Activated naive CD8-positive, alpha-beta T cell treated with anti-CD3 and anti-CD28 coated beads, Interleukin-2, amount 50 U/mL, for 24 hours (primary cell): ENCODE measurements around the gene USP10.
A peak's percentile ranks its signal among the peaks of the same experiment; 100 is the strongest.
"Not testable (repeated sequence)": the region's sequence is repeated elsewhere in the genome, so short reads cannot be mapped to it uniquely, and the experiment has no call there.

Experiments
- ATAC-seq: fragments of 150-1000 bp; cut with Tn5 transposase; one replicate; pipeline ENCODE4 v1.10.0; 2021
- DNase-seq: peaks from one replicate; pipeline ENCODE4 v3.0.0; 2021
- H3K27ac Mint-ChIP-seq: one replicate; pipeline ENCODE4 v1.8.0; 2021; ENCODE audit warnings: mild to moderate bottlenecking, mixed read lengths
- H3K27me3 Mint-ChIP-seq: one replicate; pipeline ENCODE4 v1.8.0; 2021; ENCODE audit warnings: mixed read lengths
- H3K36me3 Mint-ChIP-seq: one replicate; pipeline ENCODE4 v1.8.0; 2021; ENCODE audit warnings: low read depth, mixed read lengths
- H3K4me1 Mint-ChIP-seq: one replicate; pipeline ENCODE4 v1.8.0; 2021; ENCODE audit warnings: mixed read lengths
- H3K4me3 Mint-ChIP-seq: one replicate; pipeline ENCODE4 v1.8.0; 2021; ENCODE audit warnings: mild to moderate bottlenecking, moderate library complexity, mixed read lengths
- H3K9me3 Mint-ChIP-seq: one replicate; pipeline ENCODE4 v1.8.0; 2021; ENCODE audit warnings: mixed read lengths

The USP10 gene

GRCh38 chr16:84737192-84738011, 37.6 kb downstream of the USP10 start:
- H3K27ac Mint-ChIP-seq, result no peak overlapping the region
- H3K27me3 Mint-ChIP-seq, result no peaks in the 10 kb centered on the region
- no peak for ATAC-seq
- DNase-seq, result no peak
- no peaks in the 10 kb centered on the region for H3K9me3 Mint-ChIP-seq
- peaks cover 33% of the 10 kb centered on the region for H3K36me3 Mint-ChIP-seq
- H3K4me1 Mint-ChIP-seq, result peaks cover 61% of the 10 kb centered on the region
- no peak overlapping the region for H3K4me3 Mint-ChIP-seq

DNA sequence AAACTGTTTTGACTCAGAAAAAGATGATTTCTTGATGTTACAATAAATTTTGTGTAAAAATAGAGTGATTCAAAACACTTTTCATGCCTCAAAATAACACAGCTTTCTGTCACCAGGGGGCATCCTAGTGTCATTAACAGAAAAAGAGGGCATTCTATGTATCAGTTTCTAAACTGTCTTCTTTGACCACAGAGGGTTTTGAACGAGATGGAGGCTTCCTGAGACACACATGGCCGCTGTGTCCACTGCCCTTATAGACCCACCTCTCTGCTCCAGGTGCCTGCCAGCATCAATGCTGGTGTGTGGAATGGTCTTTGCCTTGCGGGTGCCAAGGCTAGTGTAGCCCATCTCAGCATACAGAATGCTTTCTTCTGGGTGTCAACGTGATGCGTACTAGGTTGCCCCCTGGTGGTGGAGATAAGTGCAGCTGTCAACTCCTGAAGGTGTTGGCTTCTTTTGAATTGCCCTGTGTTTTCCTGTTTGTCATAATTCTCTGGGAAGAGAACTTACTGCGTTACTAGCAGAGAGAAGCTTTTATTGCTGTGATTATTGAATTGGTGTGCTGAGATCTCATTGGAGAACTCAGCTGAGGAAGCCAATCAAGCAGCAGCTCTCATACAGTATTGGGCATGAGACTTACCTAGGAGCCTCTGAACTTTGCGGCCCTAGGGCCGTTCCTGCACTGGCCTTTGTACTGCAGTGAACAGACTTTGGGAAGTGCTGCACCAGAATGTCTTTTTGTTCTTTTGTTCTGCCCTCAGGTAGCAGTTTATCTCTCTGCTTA, 38.6 kb downstream of the USP10 start:
- Mint-ChIP-seq H3K27ac (peak overlapping the region; percentile 15), H3K36me3 (peaks cover 34% of the 10 kb centered on the region), H3K4me3 (no peak overlapping the region), H3K27me3 (no peaks in the 10 kb centered on the region), H3K9me3 (no peaks in the 10 kb centered on the region), H3K4me1 (peaks cover 60% of the 10 kb centered on the region)
- peak; percentile 76 for ATAC-seq
- DNase-seq, result peak; percentile 75

- DNase-seq (no peak), ATAC-seq (no peak)
- H3K27ac Mint-ChIP-seq, result peak overlapping the region; percentile 56
- H3K9me3 Mint-ChIP-seq, result no peaks in the 10 kb centered on the region
- H3K4me1 Mint-ChIP-seq, result peaks cover 59% of the 10 kb centered on the region
- no peak overlapping the region for H3K4me3 Mint-ChIP-seq
- peaks cover 33% of the 10 kb centered on the region for H3K36me3 Mint-ChIP-seq
- H3K27me3 Mint-ChIP-seq, result no peaks in the 10 kb centered on the region
These were observed 39.7 kb downstream of the USP10 start for GRCh38 chr16:84739349-84740124.

DNA sequence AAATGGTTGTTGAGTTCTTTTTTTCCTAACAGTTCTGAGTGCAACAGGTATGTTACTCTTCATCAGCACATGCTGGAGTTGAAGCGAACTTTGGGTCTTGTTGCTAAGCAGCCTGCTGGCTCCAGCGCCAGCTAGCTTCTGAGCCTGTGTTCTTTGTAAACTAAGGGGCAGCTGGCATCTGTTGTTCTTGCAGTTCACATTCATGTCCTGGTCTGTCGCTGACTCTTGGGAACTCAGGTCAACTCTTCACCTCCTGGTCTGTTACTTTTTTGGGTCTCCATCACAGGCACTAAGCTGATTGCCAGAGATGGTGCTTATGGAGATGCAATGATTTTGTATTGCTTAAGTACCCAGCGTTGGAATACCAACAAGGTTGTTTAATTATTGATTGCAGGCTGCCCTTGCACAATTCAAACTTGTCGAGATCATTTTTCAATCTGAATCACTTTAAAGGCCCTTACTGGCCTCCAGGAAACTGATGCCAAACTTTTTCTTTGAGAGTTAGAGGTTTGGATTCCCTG, 40.9 kb downstream of the USP10 start:
- Mint-ChIP-seq H3K36me3 (peaks cover 38% of the 10 kb centered on the region), H3K4me3 (no peak overlapping the region), H3K27ac (no peak overlapping the region), H3K27me3 (no peaks in the 10 kb centered on the region), H3K9me3 (no peaks in the 10 kb centered on the region), H3K4me1 (peaks cover 55% of the 10 kb centered on the region)
- ATAC-seq (no peak), DNase-seq (no peak)

DNA sequence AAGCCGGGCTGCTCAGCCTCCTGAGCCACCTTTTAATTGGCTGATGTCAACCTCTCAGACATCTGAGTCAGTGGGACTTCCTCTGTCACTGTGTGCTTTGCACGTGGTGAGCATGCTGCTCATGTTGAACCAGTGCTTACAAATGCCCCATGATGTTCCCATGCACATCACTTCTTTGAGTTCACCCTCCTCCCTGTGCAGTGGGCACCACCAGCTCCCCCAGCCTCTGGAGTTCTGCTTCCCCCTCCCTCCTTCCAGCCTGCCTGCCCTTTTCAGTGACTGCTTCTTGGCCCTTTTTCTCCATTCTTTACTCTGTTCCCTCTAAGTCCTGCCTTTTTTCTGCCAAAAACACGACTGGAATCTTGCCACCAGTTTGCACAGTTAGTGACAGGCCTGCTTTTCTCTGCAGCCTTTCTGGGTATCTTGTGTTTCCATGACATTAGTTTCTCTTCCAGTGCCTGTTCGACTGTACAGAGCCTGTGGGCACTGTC, 41.6 kb downstream of the USP10 start:
- DNase-seq (peak; percentile 13), ATAC-seq (peak; percentile 70)
- Mint-ChIP-seq H3K4me3 (no peak overlapping the region), H3K9me3 (no peaks in the 10 kb centered on the region), H3K27me3 (no peaks in the 10 kb centered on the region), H3K27ac (peak overlapping the region; percentile 77), H3K4me1 (peaks cover 48% of the 10 kb centered on the region), H3K36me3 (peaks cover 43% of the 10 kb centered on the region)

- Mint-ChIP-seq H3K4me1 (peaks cover 42% of the 10 kb centered on the region), H3K27ac (peak overlapping the region; percentile 0), H3K4me3 (no peak overlapping the region), H3K9me3 (no peaks in the 10 kb centered on the region), H3K36me3 (peaks cover 43% of the 10 kb centered on the region), H3K27me3 (no peaks in the 10 kb centered on the region)
- ATAC-seq, result no peak
- no peak for DNase-seq
These were observed 42.9 kb downstream of the USP10 start for GRCh38 chr16:84742641-84743092.

GRCh38 chr16:84746231-84746630, 46.4 kb downstream of the USP10 start:
- ATAC-seq (no peak), DNase-seq (no peak)
- Mint-ChIP-seq H3K27ac (no peak overlapping the region), H3K36me3 (peaks cover 41% of the 10 kb centered on the region), H3K4me1 (peaks cover 35% of the 10 kb centered on the region), H3K27me3 (no peaks in the 10 kb centered on the region), H3K9me3 (no peaks in the 10 kb centered on the region), H3K4me3 (no peak overlapping the region)

DNA sequence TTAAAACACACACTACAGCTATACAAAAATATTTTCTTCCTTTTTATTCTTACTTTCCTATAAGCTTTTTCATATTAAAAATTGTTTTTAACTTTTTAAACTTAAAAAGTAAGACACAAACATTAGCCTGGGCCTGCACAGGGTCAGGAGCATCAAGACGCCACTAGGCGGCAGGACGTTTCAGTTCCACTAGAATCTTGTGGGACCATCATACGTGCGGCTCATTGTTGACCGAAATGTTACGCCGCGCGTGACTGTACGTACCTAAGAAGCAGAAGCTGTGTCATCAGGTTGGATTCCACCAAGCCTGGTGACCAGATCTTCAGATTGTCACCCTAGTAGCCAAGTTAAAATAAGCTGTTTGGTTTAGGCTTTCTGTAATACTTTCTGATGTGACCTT, 47.1 kb downstream of the USP10 start:
- H3K4me1 Mint-ChIP-seq, result peaks cover 35% of the 10 kb centered on the region
- peak; percentile 8 for ATAC-seq

GRCh38 chr16:84748247-84748646, 48.4 kb downstream of the USP10 start:
- DNase-seq, H3K9me3 Mint-ChIP-seq, H3K4me3 Mint-ChIP-seq, ATAC-seq, H3K27ac Mint-ChIP-seq, H3K27me3 Mint-ChIP-seq: not testable (repeated sequence)
- Mint-ChIP-seq H3K36me3 (peaks cover 35% of the 10 kb centered on the region), H3K4me1 (peaks cover 42% of the 10 kb centered on the region)

More for the DNA sequence above, 47.1 kb downstream of the USP10 start:
- Mint-ChIP-seq H3K27me3 (no peaks in the 10 kb centered on the region), H3K9me3 (no peaks in the 10 kb centered on the region), H3K36me3 (peaks cover 35% of the 10 kb centered on the region), H3K4me3 (no peak overlapping the region), H3K27ac (no peak overlapping the region)
- no peak for DNase-seq

GRCh38 chr16:84749072-84749471, 49.3 kb downstream of the USP10 start:
- ATAC-seq (no peak), DNase-seq (no peak)
- Mint-ChIP-seq H3K36me3 (peaks cover 38% of the 10 kb centered on the region), H3K4me3 (no peak overlapping the region), H3K4me1 (peaks cover 50% of the 10 kb centered on the region), H3K27me3 (no peaks in the 10 kb centered on the region), H3K9me3 (no peaks in the 10 kb centered on the region), H3K27ac (no peak overlapping the region)

GRCh38 chr16:84749815-84750214, 50.0 kb downstream of the USP10 start:
- Mint-ChIP-seq H3K4me3 (no peak overlapping the region), H3K9me3 (no peaks in the 10 kb centered on the region), H3K27me3 (no peaks in the 10 kb centered on the region), H3K27ac (no peak overlapping the region), H3K4me1 (peaks cover 57% of the 10 kb centered on the region), H3K36me3 (peaks cover 38% of the 10 kb centered on the region)
- DNase-seq, result no peak
- no peak for ATAC-seq

DNA sequence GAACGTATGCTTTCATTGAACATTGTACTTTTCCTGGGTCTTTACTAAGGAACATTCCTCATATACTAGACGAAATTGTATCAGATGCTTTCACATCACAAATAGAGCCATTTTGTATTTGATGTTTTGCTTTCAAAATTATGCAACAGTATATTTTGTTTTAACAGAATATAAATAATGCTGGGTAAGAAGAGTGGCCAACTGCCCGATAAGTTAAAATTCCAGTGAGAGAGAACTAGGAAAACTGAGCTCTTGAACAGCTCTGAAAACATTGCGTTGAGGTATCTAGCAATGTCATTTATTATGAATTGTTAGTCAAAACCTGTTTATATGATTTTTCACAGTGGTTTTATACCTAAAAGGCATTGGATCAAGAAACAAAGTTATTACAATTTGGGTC, 50.8 kb downstream of the USP10 start:
- ATAC-seq (no peak), DNase-seq (no peak)
- Mint-ChIP-seq H3K9me3 (no peaks in the 10 kb centered on the region), H3K27ac (no peak overlapping the region), H3K27me3 (no peaks in the 10 kb centered on the region), H3K4me1 (peaks cover 64% of the 10 kb centered on the region), H3K4me3 (no peak overlapping the region), H3K36me3 (peaks cover 37% of the 10 kb centered on the region)

GRCh38 chr16:84751241-84751640, 51.4 kb downstream of the USP10 start:
- Mint-ChIP-seq H3K4me3 (peak overlapping the region; percentile 23), H3K36me3 (peaks cover 34% of the 10 kb centered on the region), H3K4me1 (peaks cover 65% of the 10 kb centered on the region), H3K27ac (no peak overlapping the region), H3K27me3 (no peaks in the 10 kb centered on the region), H3K9me3 (no peaks in the 10 kb centered on the region)
- ATAC-seq, result no peak
- no peak for DNase-seq

GRCh38 chr16:84751947-84752346, 52.1 kb downstream of the USP10 start:
- Mint-ChIP-seq H3K36me3 (peaks cover 32% of the 10 kb centered on the region), H3K4me3 (peak overlapping the region; percentile 27), H3K27me3 (no peaks in the 10 kb centered on the region), H3K9me3 (no peaks in the 10 kb centered on the region), H3K27ac (peak overlapping the region; percentile 78), H3K4me1 (peaks cover 67% of the 10 kb centered on the region)
- peak; percentile 70 for ATAC-seq
- peak; percentile 19 for DNase-seq
